GM21825 (cell line): ENCODE data around the gene DHRS9.

Experiments
- ATAC-seq: cut with Tn5 transposase; IDR thresholded peaks from one replicate; pipeline ENCODE4 v1.9.1; 2021; ENCODE audit warnings: mild to moderate bottlenecking, moderate library complexity; ENCODE audit not compliant: unreplicated experiment

DHRS9 gene

DNA sequence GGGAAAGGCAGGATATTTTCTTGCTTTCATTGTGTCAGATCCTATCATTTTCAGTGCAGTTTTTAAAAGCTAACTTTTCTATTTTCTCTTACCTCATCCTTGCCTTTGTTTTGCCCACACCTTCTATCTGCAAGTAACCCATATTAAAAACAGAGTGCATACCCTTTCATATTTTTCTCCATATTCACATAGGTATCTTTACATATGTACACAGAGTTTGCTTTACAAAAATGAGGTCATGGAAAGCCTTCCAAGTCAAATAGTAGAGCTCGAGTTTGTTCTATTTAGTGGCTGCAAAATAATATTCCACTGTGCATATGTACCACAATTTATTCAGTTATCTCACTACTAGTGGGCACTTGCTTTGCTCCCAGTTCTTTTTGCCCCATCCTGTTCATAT is 3.9 kb upstream of the DHRS9 start:
- no peak for ATAC-seq

DNA sequence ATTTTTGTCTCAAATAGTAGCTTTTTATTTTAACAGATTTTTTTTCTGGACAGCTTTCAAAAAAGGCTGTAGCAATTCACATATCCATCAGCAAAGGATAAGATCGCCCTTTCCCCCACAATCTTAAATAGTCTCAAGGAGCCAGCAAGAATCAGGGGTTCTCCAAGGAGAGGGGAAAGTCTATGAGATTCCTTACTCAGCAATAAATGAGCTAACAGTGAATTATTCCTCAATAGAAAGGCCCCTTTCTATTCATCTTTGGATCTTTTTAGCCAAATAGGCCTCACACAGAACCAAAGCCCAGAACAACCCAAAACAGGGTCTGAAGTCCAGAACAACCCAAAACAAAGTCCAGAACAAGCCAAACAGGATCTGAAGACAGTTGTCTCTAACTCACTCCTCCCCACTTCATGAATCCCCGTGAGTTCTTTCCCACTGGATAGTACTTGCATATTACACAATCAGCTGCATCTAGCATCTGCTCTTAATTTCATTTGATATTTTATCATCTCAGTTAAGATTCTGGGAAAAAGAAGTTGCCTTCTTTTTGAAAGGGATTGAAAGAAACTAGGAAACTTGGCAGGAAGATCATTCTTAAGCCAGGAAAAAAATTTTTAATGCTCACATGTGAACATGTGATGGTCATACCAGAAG is 3.4 kb upstream of the DHRS9 start:
- no peak for ATAC-seq

GRCh38 chr2:169066897-169067296 is 2.5 kb upstream of the DHRS9 start:
- no peak for ATAC-seq

GRCh38 chr2:169069833-169070232 is 470 bp downstream of the DHRS9 start:
- ATAC-seq, result no peak

- ATAC-seq, result no peak
Observed at GRCh38 chr2:169071455-169071854, 2.1 kb downstream of the DHRS9 start.

DNA sequence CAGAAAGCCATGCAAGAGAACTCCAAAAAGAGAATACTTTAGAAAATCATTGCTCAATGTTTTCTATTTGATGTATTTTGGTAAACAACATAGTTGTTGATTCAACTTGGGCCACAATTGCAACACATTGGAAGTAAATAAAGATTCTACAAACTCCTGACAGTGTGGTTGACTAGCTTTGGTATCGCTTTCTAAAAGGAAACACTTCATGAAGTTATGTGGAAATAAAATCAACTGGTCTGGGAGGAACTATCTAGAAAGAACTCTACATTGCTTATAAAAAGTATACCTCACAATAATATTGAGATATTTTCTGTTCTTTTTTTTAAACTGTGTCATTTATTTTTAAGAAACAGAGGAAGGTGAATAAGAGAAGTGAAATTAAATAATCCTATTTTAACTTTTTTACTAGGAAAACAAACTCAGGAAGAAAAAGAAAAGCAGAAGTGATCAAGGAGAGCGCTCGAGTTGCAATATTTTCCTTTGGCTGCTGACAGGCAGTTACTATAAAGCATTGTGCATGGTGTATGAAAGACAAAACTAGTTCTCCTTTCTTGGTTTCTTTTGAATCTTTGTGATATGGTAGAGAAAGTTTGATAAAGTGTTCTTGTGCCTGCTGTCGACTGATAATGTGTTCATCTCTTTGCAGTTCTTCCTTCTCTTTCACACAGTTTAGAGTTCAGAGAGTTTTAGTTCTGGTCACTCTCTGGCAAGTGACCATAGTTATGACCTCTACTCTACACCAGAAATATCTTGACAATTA is 3.0 kb downstream of the DHRS9 start:
- peak; percentile 56 for ATAC-seq

GRCh38 chr2:169073211-169073962 is 4.0 kb downstream of the DHRS9 start:
- no peak for ATAC-seq

DNA sequence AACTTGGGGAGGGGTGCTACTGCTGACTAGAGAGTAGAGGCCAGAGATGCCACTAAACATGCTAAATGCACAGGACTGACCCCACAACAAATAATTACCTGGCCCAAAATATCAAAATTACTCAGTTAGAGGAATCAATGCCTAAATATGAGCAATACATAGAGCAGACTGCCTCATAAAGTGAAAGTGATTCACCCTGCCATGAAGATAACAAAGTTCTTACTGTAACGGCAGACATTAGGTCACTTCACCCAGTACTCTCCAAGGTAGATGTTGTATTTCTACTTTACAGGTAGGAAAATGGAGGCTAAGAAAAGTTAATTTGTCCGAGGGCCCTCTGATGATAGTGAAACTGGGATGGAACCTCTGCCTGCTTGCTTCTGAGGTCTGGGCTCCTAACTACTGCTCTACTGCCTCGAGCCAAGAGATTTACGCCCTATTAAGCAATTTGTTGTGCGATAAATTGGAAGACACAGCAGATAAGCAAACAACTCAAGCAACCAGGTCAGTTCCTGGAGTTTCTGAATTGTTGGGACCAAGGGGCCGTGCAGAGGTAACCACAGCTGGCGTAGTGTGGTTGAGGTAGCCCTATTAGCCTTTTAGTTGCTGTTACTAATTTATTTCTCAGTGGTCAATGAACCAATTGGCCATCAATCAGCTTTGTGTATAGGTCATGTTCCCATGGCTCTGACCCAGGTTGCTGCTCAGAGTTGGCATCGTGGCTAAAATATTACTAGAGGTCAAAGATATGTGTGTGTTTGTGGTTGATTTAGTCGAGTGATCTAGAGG is 4.8 kb downstream of the DHRS9 start:
- no peak for ATAC-seq

DNA sequence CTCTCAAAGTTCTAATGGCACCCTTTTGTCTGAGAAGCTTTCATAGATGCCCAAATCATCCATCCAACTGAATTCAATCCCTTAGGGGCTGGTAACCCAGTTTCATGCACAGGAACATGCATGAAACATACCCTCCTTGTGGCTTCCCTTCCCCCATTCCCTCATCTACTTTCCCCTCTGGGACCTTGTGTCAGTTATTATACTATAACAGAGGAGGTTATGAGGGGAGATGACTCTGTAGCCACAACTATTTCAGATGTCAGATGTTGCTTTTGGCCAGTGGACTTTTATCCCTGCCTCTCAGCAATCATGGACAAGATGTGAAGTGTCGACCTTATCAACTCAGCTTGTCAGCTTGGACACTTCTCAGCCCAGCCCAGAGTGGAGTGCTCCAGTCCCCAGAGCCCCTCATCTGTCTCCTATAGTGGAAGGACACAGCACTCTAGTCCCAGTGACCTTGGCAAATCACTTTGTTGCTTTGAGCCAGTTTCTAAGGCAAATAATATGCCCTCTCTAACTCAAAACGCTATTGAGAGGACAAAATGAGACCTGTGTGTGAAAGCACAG is 8.4 kb downstream of the DHRS9 start:
- ATAC-seq, result no peak

GRCh38 chr2:169080250-169081069 is 11.1 kb downstream of the DHRS9 start:
- ATAC-seq, result peak; percentile 87

- no peak for ATAC-seq
Observed at GRCh38 chr2:169081551-169081950, 12.2 kb downstream of the DHRS9 start.

- peak; percentile 49 for ATAC-seq
Observed at GRCh38 chr2:169082995-169083394, 13.6 kb downstream of the DHRS9 start.

- no peak for ATAC-seq
Observed at GRCh38 chr2:169086893-169087467, 17.6 kb downstream of the DHRS9 start.

DNA sequence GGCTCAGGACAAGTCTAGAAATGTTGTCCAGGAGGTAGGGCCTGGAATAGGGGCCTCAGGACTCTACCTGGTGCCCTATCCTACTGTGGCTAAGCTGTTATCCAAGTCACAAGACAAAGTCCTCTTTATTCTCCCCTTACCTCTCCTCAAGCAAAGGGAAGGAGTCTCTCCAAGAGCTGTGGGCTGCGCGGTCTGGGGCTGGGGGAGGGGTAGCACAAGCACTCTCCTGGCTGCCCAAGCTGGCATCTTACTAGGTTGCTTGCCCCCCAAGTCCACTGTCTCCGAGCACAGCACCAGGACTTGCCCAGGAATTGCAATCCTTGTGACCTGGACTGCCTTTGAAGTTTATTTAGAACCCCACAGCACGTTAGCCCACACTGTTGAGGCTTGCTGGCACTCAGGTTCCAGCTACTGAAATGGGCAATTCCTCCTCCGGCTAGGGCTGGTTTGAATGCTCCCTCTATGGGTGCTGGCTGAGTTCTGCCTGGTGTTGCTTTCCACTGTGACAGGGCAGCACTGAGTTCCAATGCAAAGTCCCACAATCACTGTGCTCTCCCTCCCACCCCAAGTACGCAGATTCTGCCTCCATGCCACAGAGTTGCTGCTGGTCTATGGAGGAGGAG is 18.5 kb downstream of the DHRS9 start:
- no peak for ATAC-seq

DNA sequence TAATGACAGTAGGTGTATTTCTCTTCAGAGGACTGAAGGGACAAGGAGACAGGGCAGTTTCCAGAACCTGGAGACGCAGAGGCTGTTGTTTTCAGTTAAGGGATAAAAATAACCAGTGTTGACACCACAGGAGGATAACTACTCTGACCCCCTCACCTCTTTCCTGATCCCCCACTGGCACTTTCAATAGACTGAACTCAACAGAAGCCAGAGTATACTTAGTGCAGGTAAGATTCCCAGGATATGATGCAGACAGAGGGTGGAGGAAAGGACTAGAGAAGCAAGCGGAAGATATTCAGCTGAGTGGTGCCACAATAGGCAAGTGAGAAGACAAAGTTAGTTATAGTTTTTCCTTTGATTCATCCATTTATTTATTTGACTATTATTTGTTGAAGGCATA is 19.8 kb downstream of the DHRS9 start:
- no peak for ATAC-seq

- ATAC-seq, result no peak
Observed at GRCh38 chr2:169090133-169090820, 20.9 kb downstream of the DHRS9 start.

DNA sequence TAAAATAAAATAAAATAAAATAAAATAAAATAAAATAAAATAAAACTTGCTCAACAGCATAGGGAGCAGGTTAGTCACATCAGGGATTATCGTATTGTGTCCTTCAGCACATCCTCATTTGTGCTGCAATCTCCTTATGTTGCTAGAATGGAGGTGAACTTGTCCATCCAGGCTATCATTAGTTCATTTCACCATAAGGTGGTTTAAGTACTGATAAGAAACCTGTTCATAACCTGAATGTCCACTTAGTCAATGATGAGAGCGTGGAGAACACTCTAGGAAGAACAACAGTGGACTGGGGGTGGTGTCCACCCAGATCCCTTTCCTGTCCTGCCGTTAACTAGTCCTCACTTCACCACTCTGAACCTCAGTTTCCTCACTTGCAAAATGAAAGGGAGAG is 21.9 kb downstream of the DHRS9 start:
- ATAC-seq, result no peak

DNA sequence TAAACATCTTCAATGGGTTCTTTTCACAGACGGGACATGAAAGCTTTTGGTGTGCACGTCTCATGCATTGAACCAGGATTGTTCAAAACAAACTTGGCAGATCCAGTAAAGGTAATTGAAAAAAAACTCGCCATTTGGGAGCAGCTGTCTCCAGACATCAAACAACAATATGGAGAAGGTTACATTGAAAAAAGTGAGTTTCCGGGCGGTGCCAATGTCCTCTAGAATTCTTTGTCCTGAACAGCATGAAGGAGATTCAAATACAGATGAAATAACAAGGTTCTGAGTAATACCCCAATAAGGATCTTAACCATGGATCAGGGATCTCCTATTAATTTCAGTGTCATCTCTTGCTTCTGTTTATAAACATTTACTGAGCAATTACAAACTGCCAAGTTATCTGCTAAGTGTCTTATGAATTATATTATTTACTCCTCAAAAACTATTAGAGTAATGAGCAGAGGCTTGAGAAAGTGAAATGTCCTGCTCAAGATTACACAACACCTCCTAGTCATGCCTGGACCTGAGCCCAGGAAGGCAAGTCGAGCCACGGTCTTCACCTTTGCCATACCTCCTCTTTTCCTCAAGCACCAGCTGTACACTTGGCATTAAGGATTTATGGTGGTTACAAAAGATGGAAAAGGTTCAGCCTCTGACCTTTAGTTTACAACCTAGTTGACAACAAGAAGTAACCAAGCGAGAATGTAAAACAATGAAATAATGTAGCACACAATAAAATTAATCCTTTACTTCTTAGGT is 22.6 kb downstream of the DHRS9 start:
- no peak for ATAC-seq
